KOPT-K1 (cell line): Measurements from ENCODE around the gene PDK1.
"Not testable (repeated sequence)": the region's sequence is repeated elsewhere in the genome, so short reads cannot be mapped to it uniquely, and the experiment has no call there.

Experiments used
- H3K27ac ChIP-seq: fragments of 200-600 bp; sonication (generic); 2 replicates; pipeline ENCODE4 v1.5.1; 2016; ENCODE audit warnings: antibody characterized with exemption, mild to moderate bottlenecking, low read depth, low read length; ENCODE audit not compliant: poor library complexity, severe bottlenecking
- H3K36me3 ChIP-seq: fragments of 200-600 bp; sonication (generic); 2 replicates; pipeline ENCODE4 v1.5.1; 2017; ENCODE audit warnings: antibody characterized with exemption, mild to moderate bottlenecking, low read length, moderate library complexity; ENCODE audit not compliant: insufficient read depth
- H3K9me3 ChIP-seq: fragments of 200-600 bp; sonication (generic); 2 replicates; pipeline ENCODE4 v1.5.1; 2017; ENCODE audit warnings: antibody characterized with exemption, low read length, mild to moderate bottlenecking; ENCODE audit not compliant: insufficient read depth, poor library complexity, severe bottlenecking

PDK1 gene

GRCh38 chr2:172562298-172562697 lies 6.4 kb downstream of the PDK1 start:
- Histone ChIP-seq H3K36me3 (peaks cover 92% of the 10 kb centered on the region), H3K9me3 (no peaks in the 10 kb centered on the region)

GRCh38 chr2:172564376-172564775 lies 8.5 kb downstream of the PDK1 start:
- peaks cover 100% of the 10 kb centered on the region for H3K36me3 ChIP-seq
- H3K27ac ChIP-seq: no peak overlapping the region
- H3K9me3 ChIP-seq: no peaks in the 10 kb centered on the region

More at GRCh38 chr2:172562298-172562697, 6.4 kb downstream of the PDK1 start:
- no peak overlapping the region for H3K27ac ChIP-seq

DNA sequence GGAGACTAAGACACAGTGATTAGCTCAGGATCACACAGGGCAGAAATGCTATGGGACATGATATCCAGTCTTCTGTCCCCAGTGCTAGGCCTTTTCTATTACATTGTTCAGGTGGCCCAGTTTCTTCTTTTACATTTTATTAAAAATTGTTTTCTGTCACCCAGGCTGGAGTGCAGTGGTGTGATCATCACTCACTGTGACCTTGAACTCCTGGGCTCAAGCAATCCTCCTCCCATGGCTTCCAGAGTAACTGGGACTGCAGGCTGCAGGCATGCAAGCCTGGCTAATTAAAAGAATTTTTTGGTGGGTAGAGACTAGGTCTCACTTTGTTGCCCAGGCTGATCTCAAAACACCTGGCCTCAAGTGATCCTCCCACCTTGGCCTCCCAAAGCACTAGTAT lies 15.4 kb downstream of the PDK1 start:
- Histone ChIP-seq H3K9me3 (peaks cover 42% of the 10 kb centered on the region), H3K36me3 (peaks cover 99% of the 10 kb centered on the region), H3K27ac (no peak overlapping the region)

GRCh38 chr2:172572981-172573380 lies 17.1 kb downstream of the PDK1 start:
- H3K9me3 ChIP-seq: peaks cover 60% of the 10 kb centered on the region
- peaks cover 99% of the 10 kb centered on the region for H3K36me3 ChIP-seq
- H3K27ac ChIP-seq: no peak overlapping the region

DNA sequence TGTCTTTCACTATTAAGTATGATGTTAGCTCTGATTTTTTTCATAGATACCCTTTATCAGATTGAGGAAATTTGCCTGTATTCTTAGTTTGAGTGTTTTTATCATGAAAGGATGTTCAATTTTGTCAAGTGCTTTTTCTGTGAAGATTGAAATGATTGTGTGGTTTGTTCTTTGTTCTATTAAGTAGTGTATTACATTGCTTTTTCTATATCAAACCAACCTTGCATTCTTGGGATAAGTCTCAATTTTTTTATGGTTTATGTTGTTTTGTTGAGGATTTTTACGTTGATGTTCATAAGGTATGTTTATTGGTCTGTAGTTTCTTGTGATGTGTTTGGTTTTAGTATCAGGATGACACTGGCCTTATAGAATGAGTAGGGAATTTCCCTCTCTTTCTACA lies 19.1 kb downstream of the PDK1 start:
- Histone ChIP-seq H3K36me3 (peaks cover 99% of the 10 kb centered on the region), H3K27ac (no peak overlapping the region), H3K9me3 (peaks cover 78% of the 10 kb centered on the region)

GRCh38 chr2:172578054-172578453 lies 22.2 kb downstream of the PDK1 start:
- H3K27ac ChIP-seq: no peak overlapping the region
- H3K36me3 ChIP-seq: peaks cover 97% of the 10 kb centered on the region
- H3K9me3 ChIP-seq: peaks cover 73% of the 10 kb centered on the region

- no peak overlapping the region for H3K27ac ChIP-seq
- peaks cover 94% of the 10 kb centered on the region for H3K36me3 ChIP-seq
- H3K9me3 ChIP-seq: peaks cover 65% of the 10 kb centered on the region
These were observed 23.1 kb downstream of the PDK1 start for GRCh38 chr2:172578860-172579512.

DNA sequence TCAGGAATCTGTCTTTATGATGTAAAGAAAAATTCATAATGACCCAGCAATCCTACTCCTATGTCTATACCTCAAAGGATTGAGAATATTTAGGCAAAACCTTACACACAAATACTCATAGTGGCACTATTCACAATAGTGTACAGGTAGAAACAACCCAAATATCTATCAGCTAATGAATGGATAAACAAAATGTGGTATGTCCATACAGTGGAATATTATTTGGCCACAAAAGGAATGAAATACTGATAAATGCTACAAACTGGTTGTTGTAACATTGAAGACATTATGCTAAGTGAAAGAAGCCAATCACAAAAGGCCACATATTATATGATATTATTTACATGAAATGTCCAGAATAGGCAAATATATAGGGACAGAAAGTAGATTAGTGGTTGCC lies 24.7 kb downstream of the PDK1 start:
- H3K36me3 ChIP-seq: peaks cover 94% of the 10 kb centered on the region
- H3K27ac ChIP-seq: no peak overlapping the region

DNA sequence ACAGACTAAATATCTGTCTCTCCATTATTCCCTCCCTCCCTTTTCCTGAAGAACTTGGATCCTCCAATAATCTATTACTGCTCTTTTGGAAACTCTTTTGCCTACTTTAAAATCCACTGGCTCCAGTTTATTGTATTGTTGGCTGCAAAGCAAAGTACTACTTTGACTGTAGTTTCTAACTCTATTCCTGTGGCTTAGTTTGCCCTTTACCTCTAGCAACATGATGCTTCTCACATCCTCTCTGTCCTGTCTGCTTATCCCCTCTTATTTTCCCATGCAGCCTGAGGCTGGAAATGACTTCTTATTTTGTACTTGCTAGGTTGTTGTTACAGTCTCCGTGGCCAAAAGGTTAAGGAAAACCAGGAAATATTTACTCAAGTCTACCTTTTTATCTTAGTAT lies 26.8 kb downstream of the PDK1 start:
- Histone ChIP-seq H3K27ac (no peak overlapping the region), H3K9me3 (peaks cover 28% of the 10 kb centered on the region), H3K36me3 (peaks cover 96% of the 10 kb centered on the region)

More for the DNA sequence above, 24.7 kb downstream of the PDK1 start:
- H3K9me3 ChIP-seq: peaks cover 49% of the 10 kb centered on the region

DNA sequence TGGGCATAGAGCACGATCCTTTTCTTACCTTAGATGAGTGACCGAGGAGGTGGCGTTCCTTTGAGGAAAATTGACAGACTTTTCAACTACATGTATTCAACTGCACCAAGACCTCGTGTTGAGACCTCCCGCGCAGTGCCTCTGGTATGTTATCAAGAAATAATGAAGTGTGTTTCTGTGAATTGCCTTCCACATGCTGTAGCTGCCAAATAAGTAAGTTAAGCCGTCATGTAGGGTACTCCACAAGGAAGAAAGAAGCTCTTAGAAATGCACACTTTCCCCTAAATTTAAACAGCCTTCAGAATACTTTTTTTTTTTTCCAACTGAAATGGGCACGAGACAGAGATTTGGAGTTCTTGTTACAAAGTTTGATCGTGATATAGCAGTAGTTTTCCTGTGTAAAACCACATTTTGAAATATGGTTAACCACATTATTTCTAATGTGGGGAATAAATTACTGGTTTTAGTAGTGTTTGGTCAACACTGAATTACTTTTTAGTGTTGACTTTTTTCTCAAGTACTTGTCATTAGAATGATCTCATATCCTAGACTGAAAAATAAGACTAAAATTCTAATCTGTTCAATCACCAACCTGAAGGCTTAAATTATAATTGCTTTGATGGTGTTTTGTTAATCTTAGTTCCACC lies 30.5 kb downstream of the PDK1 start:
- Histone ChIP-seq H3K9me3 (no peaks in the 10 kb centered on the region), H3K27ac (no peak overlapping the region), H3K36me3 (peaks cover 97% of the 10 kb centered on the region)

DNA sequence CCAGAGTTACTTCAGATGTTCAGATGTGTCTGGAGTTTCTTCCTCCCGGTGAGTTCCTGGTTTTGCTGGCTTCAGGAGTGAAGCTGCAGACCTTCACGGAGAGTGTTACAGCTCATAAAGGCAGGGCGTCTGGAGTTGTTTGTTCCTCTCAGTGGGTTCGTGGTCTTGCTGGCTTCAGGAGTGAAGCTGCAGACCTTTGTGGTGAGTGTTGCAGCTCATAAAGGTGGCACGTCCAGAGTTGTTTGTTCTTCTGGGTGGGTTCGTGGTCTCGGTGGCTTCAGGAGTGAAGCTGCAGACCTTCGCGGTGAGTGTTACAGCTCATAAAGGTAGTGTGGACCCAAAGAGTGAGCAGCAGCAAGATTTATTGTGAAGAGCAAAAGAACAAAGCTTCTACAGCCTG lies 31.3 kb downstream of the PDK1 start:
- peaks cover 97% of the 10 kb centered on the region for H3K36me3 ChIP-seq
- not testable (repeated sequence) for H3K9me3 ChIP-seq, H3K27ac ChIP-seq

GRCh38 chr2:172588931-172589330 lies 33.0 kb downstream of the PDK1 start:
- H3K9me3 ChIP-seq: no peaks in the 10 kb centered on the region
- H3K36me3 ChIP-seq: peaks cover 99% of the 10 kb centered on the region

DNA sequence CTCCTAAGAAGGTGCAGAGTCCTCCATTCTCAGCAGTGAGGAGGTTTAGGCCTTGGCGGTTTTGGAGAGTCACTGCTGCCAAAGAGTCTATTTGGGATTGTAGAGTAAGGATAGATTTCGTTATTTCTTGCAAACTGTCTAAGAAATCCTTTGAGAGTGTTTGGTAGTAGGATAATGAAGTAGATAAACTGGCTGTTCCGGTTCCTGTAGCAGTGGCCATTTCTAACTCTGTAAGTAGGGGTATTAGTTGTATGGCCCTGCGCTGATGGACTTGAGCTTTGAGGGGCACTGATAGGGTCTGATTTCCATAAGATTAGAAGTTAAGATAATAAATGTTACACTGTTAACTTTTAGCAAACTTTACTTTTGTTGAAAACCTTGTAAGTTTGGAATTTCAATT lies 35.5 kb downstream of the PDK1 start:
- peaks cover 99% of the 10 kb centered on the region for H3K36me3 ChIP-seq
- not testable (repeated sequence) for H3K27ac ChIP-seq

More at GRCh38 chr2:172588931-172589330, 33.0 kb downstream of the PDK1 start:
- no peak overlapping the region for H3K27ac ChIP-seq

DNA sequence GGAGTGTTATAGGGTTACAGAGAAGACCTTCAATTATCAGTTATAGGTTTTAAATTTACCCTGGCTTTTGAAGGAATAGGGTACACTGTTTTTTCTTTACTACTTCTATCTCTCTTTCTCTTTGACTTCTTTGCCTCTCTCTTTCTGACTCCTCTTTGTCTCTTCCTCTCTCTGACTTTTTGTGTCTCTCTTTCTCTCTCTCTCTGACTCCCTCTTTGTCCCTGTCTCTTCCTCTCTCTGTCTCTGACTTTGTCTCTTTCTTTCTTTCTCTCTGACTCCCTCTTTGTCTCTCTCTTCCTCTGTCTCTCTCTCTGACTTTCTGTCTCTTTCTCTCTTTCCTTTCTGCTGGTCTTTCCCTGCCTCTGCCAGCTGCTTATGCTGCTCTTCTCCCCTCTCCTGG lies 36.3 kb downstream of the PDK1 start:
- not testable (repeated sequence) for H3K27ac ChIP-seq, H3K9me3 ChIP-seq
- peaks cover 99% of the 10 kb centered on the region for H3K36me3 ChIP-seq

More for the DNA sequence above, 35.5 kb downstream of the PDK1 start:
- not testable (repeated sequence) for H3K9me3 ChIP-seq

- Histone ChIP-seq H3K9me3 (no peaks in the 10 kb centered on the region), H3K27ac (no peak overlapping the region), H3K36me3 (peaks cover 99% of the 10 kb centered on the region)
These were observed 40.9 kb downstream of the PDK1 start for GRCh38 chr2:172596776-172597175.
